Adipose tissue (tissue), 3 donors: ENCODE data around the gene MAT2A. TPM values are rescaled to one million over a fixed set of nuclear protein-coding genes. Genes with fewer than 3 reads are reported as not detected.
"Not testable (repeated sequence)": the region's sequence is repeated elsewhere in the genome, so short reads cannot be mapped to it uniquely, and the experiment has no call there.

Experiments used
- H3K27ac ChIP-seq: one replicate; pipeline ENCODE4 v1.5.1; 2013; ENCODE audit warnings: low read depth, low read length
- WGBS, 3 donors: extraction: QIAGEN DNeasy Blood & Tissue Kit; methylation state at CpG; one replicate each; pipeline ENCODE4 v1.1.7; 2013; 5-methylcytosine and 5-hydroxymethylcytosine counted together
- polyA plus RNA-seq, 3 donors: library from polyadenylated mRNA; stranded (reverse); fragments of 200-250 nt; gene quantifications; one replicate each; pipeline ENCODE4 v1.2.3, GENCODE V29; 2013
- donor health status: healthy with polysubstance abuse.
- donor health status: Bipolar disorder and iron deficiency.
- donor health status: healthy.

MAT2A gene
- polyA plus RNA-seq, 3 donors = 139 to 362 (median 309) TPM

DNA sequence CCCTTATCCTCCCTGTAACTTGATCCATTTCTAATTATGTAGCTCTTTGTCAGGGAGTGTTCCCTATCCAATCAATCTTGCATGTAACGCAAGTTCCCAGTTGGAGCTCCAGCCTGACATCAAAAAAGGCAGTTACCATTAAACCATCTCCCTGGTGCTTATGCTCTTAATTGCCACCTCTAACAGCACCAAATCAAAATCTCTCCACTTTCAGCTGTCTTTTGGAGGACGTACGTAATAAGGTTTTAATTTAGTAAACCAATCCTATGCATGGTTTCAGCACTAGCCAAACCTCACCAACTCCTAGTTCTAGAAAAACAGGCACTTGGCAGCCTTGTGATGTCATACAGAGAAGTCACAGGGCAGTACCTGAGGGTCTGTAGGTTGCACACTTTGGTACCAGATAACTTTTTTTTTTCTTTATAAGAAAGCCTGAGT is 5.3 kb downstream of the MAT2A start:
- not testable (repeated sequence) for H3K27ac ChIP-seq
- 73 to 82% (median 76%) methylated on average over 3 of the region's 3 CpGs for WGBS, 3 donors

GRCh38 chr2:85544915-85545779 is 6.2 kb downstream of the MAT2A start:
- H3K27ac ChIP-seq = not testable (repeated sequence)
- 75 to 87% (median 79%) methylated on average over 5 of the region's 5 CpGs for WGBS, 3 donors

- H3K27ac ChIP-seq = no peak overlapping the region
Measured at GRCh38 chr2:85545780-85546240, 6.8 kb downstream of the MAT2A start.

DNA sequence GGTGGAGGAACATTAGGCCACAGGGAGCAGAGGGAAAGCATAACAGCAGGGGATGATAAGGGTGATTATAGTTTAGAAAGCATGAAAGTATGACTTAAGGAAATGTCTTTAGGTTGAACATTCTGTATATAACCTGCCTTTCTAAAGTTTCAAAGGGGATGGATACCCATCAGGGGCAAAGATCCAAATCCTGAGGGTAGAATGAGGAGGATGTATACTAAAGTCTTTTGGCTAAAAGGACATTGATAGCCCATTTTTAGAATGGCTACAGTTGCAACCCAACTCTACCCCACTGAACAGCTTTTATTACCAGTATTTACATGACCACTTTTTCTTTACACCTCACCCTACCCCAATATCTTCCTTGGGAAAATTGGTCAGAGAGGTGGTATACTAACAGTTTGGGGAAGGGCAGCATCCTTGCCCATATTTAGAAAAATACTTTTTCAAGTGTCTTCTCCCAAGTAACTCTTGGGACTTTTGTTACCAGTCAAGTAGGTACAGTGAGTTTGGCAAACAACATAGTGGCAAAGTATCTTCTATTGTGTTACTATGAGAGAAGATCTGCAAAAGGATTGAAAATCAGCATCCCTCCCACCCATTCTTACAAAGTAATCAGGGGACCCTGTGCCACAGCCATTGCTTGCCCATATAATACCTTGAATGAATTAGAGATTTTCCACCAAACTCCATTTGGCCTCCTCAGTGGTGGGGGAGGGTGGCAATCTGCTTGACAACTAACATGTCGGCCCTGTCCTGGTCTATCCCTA is 8.3 kb downstream of the MAT2A start:
- no peak overlapping the region for H3K27ac ChIP-seq
- WGBS, 3 donors = 48 to 88% (median 85%) methylated on average over 1 of the region's 1 CpG

More at GRCh38 chr2:85545780-85546240, 6.8 kb downstream of the MAT2A start:
- WGBS, 3 donors = 80 to 90% (median 87%) methylated on average over 5 of the region's 5 CpGs

DNA sequence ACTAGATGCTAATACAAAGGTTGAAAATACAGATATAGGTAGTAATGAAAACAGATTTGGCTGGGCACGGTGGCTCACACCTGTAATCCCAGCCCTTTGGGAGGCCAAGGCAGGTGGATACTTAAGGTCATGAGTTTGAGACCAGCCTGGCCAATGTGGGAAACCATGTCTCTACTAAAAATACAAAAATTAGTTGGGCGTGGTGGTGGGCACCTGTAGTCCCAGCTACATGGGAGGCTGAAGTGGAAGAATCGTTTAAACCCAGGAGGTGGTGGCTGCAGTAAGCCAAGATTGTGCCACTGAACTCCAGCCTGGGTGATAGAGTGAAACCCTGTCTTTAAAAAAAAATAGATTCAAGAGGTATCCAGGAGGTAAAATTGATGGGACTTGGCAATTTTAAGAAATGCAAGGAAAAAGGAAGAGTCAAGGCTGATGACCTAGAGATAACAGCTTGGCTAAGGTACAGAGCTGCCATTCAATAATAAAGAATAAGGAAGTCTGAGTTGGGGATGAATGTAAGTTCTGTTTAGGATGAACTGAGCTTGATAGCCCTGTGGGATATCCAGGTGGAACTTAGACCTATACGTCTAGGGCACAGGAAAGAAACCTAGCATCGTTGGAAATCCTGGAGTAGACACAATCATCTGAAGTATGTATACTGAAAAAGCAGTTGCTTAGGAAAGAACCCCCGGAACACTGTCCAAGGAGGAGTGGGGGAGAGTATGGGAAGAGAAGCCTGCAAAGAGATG is 9.1 kb downstream of the MAT2A start:
- peak overlapping the region; percentile 63 for H3K27ac ChIP-seq
- 50 to 79% (median 76%) methylated on average over 6 of the region's 6 CpGs for WGBS, 3 donors

- WGBS, 3 donors = 53 to 59% (median 55%) methylated on average over 2 of the region's 2 CpGs
- peak overlapping the region; percentile 63 for H3K27ac ChIP-seq
Measured at GRCh38 chr2:85548608-85548900, 9.6 kb downstream of the MAT2A start.

- 88 to 93% (median 92%) methylated on average over 10 of the region's 10 CpGs for whole genome bisulfite sequencing, 3 donors
- H3K27ac ChIP-seq = no peak overlapping the region
Measured at GRCh38 chr2:85549095-85549494, 10.1 kb downstream of the MAT2A start.

- WGBS, 3 donors = 45 to 51% (median 48%) methylated on average over 4 of the region's 4 CpGs
Measured at GRCh38 chr2:85549826-85550225, 10.9 kb downstream of the MAT2A start.

GRCh38 chr2:85550486-85550885 is 11.5 kb downstream of the MAT2A start:
- 52 to 90% (median 70%) methylated on average over 10 of the region's 10 CpGs for WGBS, 3 donors
- H3K27ac ChIP-seq = no peak overlapping the region

More at GRCh38 chr2:85549826-85550225, 10.9 kb downstream of the MAT2A start:
- no peak overlapping the region for H3K27ac ChIP-seq

- 59 to 71% (median 69%) methylated on average over 9 of the region's 9 CpGs for WGBS, 3 donors
- H3K27ac ChIP-seq = no peak overlapping the region
Measured at GRCh38 chr2:85551698-85552678, 13.0 kb downstream of the MAT2A start.

DNA sequence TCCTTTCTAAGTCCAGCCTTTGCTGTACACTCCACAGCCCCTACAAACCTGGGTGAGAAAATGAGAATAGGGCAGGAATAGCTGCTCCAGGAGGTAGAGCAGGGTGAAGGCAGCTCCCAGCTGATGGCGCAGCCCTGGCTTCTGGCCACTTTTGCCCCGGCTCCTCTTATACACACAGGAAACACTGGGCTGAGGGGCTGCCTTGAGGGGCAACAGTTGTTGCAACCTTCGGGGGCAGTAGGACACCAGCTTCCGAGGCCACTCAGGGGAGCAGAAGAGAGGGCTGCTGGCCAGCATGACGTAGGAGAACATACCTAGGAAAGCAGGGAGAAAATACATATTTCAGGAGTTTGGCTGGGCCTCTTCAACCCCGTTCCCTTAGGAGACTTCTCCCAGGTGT is 14.2 kb downstream of the MAT2A start:
- no peak overlapping the region for H3K27ac ChIP-seq
- 80 to 83% (median 82%) methylated on average over 6 of the region's 6 CpGs for WGBS, 3 donors

- H3K27ac ChIP-seq = no peak overlapping the region
- 91 to 98% (median 92%) methylated on average over 3 of the region's 3 CpGs for WGBS, 3 donors
Measured at GRCh38 chr2:85554980-85555612, 16.1 kb downstream of the MAT2A start.

DNA sequence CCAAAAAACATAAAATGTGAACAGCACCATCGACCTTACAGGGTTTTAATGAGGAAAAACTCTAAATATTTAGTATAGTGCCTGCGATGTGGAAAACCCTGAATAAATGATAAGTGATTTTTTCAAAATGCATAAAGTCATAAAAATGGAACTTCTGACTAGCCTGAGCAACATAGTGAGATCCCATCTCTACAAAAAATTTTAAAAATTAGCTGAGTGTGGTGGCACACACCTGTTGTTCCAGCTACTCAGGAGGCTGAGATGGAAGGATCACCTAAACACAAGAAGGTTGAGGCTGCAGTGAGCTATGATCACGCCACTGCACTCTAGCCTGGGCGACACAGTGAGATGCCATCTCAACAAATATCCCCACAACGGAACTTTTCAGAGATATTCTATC is 18.2 kb downstream of the MAT2A start:
- H3K27ac ChIP-seq = no peak overlapping the region
- 92 to 94% (median 93%) methylated on average over 5 of the region's 5 CpGs for WGBS, 3 donors

- 94 to 100% (median 100%) methylated on average over 1 of the region's 1 CpG for WGBS, 3 donors
- H3K27ac ChIP-seq = no peak overlapping the region
Measured at GRCh38 chr2:85558160-85558559, 19.2 kb downstream of the MAT2A start.

- 61 to 82% (median 81%) methylated on average over 12 of the region's 12 CpGs for WGBS, 3 donors
- not testable (repeated sequence) for H3K27ac ChIP-seq
Measured at GRCh38 chr2:85560403-85560726, 21.4 kb downstream of the MAT2A start.

GRCh38 chr2:85560812-85561279 is 21.9 kb downstream of the MAT2A start:
- no peak overlapping the region for H3K27ac ChIP-seq
- 2 to 6% (median 5%) methylated on average over 14 of the region's 14 CpGs for WGBS, 3 donors
